Neural crest cell (in vitro differentiated cells): ENCODE data around the gene RNF145. TPM values are rescaled to one million over a fixed set of nuclear protein-coding genes. Genes with fewer than 3 reads are reported as not detected.
"Not testable (repeated sequence)": the region's sequence is repeated elsewhere in the genome, so short reads cannot be mapped to it uniquely, and the experiment has no call there.

Source experiments
- DNase-seq: peaks from one replicate; pipeline ENCODE4 v3.0.0; 2021; ENCODE audit warnings: low read depth, mixed read lengths, low spot score
- H3K27ac Mint-ChIP-seq: one replicate; pipeline ENCODE4 v1.8.0; 2021; ENCODE audit warnings: mild to moderate bottlenecking, mixed read lengths; ENCODE audit not compliant: unreplicated experiment
- H3K27me3 Mint-ChIP-seq: 2 replicates; pipeline ENCODE4 v1.8.0; 2021; ENCODE audit warnings: low read depth, mild to moderate bottlenecking, mixed read lengths
- H3K36me3 Mint-ChIP-seq: 2 replicates; pipeline ENCODE4 v1.8.0; 2021; ENCODE audit warnings: low read depth, mild to moderate bottlenecking, mixed read lengths
- H3K4me1 Mint-ChIP-seq: 2 replicates; pipeline ENCODE4 v1.8.0; 2021; ENCODE audit warnings: mixed read lengths
- H3K4me3 Mint-ChIP-seq: one replicate; pipeline ENCODE4 v1.8.0; 2021; ENCODE audit warnings: mild to moderate bottlenecking, mixed read lengths
- H3K9me3 Mint-ChIP-seq: 2 replicates; pipeline ENCODE4 v1.8.0; 2021; ENCODE audit warnings: mixed read lengths
- CTCF ChIP-seq: fragments of 200-600 bp; sonication (generic); conservative IDR thresholded peaks from 2 replicates; pipeline ENCODE4 v1.5.0; 2021; ENCODE audit warnings: antibody characterized with exemption, mild to moderate bottlenecking
- total RNA-seq: library from RNA; stranded (reverse); gene quantifications from 2 replicates; pipeline ENCODE4 v1.2.1, GENCODE V29; 2021

RNF145 gene
- total RNA-seq, 1 donor from 2014 or later, result 95.2 TPM

GRCh38 chr5:159170021-159170420, 39.3 kb downstream of the RNF145 start:
- no peak overlapping the region for H3K27ac Mint-ChIP-seq
- H3K27me3 Mint-ChIP-seq, result no peaks in the 10 kb centered on the region
- no peak for DNase-seq
- no peak overlapping the region for H3K4me3 Mint-ChIP-seq
- peaks cover 5% of the 10 kb centered on the region for H3K36me3 Mint-ChIP-seq
- H3K9me3 Mint-ChIP-seq, result no peaks in the 10 kb centered on the region
- H3K4me1 Mint-ChIP-seq, result no peaks in the 10 kb centered on the region
- no peak for TF ChIP-seq CTCF

- no peak for TF ChIP-seq CTCF
- Mint-ChIP-seq H3K9me3 (no peaks in the 10 kb centered on the region), H3K4me1 (no peaks in the 10 kb centered on the region), H3K27me3 (no peaks in the 10 kb centered on the region), H3K36me3 (peaks cover 8% of the 10 kb centered on the region), H3K27ac (no peak overlapping the region), H3K4me3 (no peak overlapping the region)
- DNase-seq, result no peak
These were observed 42.9 kb downstream of the RNF145 start for GRCh38 chr5:159166416-159166815.

GRCh38 chr5:159163701-159164046, 45.7 kb downstream of the RNF145 start:
- Mint-ChIP-seq H3K27ac (no peak overlapping the region), H3K4me3 (no peak overlapping the region), H3K27me3 (no peaks in the 10 kb centered on the region), H3K4me1 (no peaks in the 10 kb centered on the region), H3K9me3 (no peaks in the 10 kb centered on the region), H3K36me3 (peaks cover 9% of the 10 kb centered on the region)
- DNase-seq, result no peak
- TF ChIP-seq CTCF, result no peak

GRCh38 chr5:159163027-159163700, 46.2 kb downstream of the RNF145 start:
- H3K27ac Mint-ChIP-seq, result peak overlapping the region; percentile 59
- peaks cover 9% of the 10 kb centered on the region for H3K36me3 Mint-ChIP-seq

GRCh38 chr5:159161361-159162214, 47.8 kb downstream of the RNF145 start:
- Mint-ChIP-seq H3K4me1 (no peaks in the 10 kb centered on the region), H3K27me3 (no peaks in the 10 kb centered on the region), H3K9me3 (no peaks in the 10 kb centered on the region), H3K4me3 (no peak overlapping the region), H3K27ac (no peak overlapping the region), H3K36me3 (peaks cover 9% of the 10 kb centered on the region)
- DNase-seq, result no peak
- no peak for TF ChIP-seq CTCF

More at GRCh38 chr5:159163027-159163700, 46.2 kb downstream of the RNF145 start:
- H3K4me3 Mint-ChIP-seq, result no peak overlapping the region
- no peaks in the 10 kb centered on the region for H3K4me1 Mint-ChIP-seq
- H3K27me3 Mint-ChIP-seq, result no peaks in the 10 kb centered on the region
- no peak for TF ChIP-seq CTCF
- DNase-seq, result no peak
- H3K9me3 Mint-ChIP-seq, result no peaks in the 10 kb centered on the region

GRCh38 chr5:159158553-159159091, 50.7 kb downstream of the RNF145 start:
- DNase-seq, H3K9me3 Mint-ChIP-seq, H3K4me3 Mint-ChIP-seq, H3K27ac Mint-ChIP-seq, H3K4me1 Mint-ChIP-seq, H3K27me3 Mint-ChIP-seq: not testable (repeated sequence)
- H3K36me3 Mint-ChIP-seq, result peaks cover 11% of the 10 kb centered on the region
